K562 (cell line): Measurements from ENCODE around the gene COL9A2. TPM values are rescaled to one million over a fixed set of nuclear protein-coding genes. Genes with fewer than 3 reads are reported as not detected.

ENCODE experiments used
- ATF2 ChIP-seq: sonication (generic); formaldehyde crosslinking; IDR thresholded peaks from 2 replicates; pipeline ENCODE4 v1.8.1; 2022; ENCODE audit warnings: missing genetic modification reagents
- ATF3 ChIP-seq, 2 experiments: fragments of 450-650 bp in 1 of 2; sonication (generic) in 1 of 2; formaldehyde crosslinking in 1 of 2; IDR thresholded peaks in 1 of 2; conservative IDR thresholded peaks in 1 of 2; 2 replicates each; pipeline versions ENCODE4 v1.6.1 to v1.8.1; 2016 to 2023; ENCODE audit warnings: mild to moderate bottlenecking in 2 of 2, moderate library complexity in 2 of 2, inconsistent platforms in 1 of 2, missing genetic modification reagents in 1 of 2
- ATF4 ChIP-seq: fragments of 450-650 bp; formaldehyde crosslinking; IDR thresholded peaks from 2 replicates; pipeline ENCODE4 v1.4.0; 2022; ENCODE audit warnings: mild to moderate bottlenecking, moderate library complexity
- CGGBP1 ChIP-seq: fragments of 250-450 bp; sonication (Bioruptor Pico); IDR thresholded peaks from 2 replicates; pipeline ENCODE4 v1.9.0; 2021; ENCODE audit warnings: mild to moderate bottlenecking
- FOXK2 ChIP-seq, 2 experiments: fragments of 450-650 bp; IDR thresholded peaks in 1 of 2; conservative IDR thresholded peaks in 1 of 2; 2 replicates each; pipeline ENCODE4 v1.6.1; 2016; ENCODE audit warnings: low read depth in 2 of 2, mild to moderate bottlenecking in 1 of 2
- GTF2A2 ChIP-seq: IDR thresholded peaks from 2 replicates; pipeline ENCODE4 v1.6.1; 2016; ENCODE audit warnings: mild to moderate bottlenecking, missing genetic modification characterization, missing compliant biosample characterization
- HMGXB4 ChIP-seq: sonication (generic); formaldehyde crosslinking; IDR thresholded peaks from 2 replicates; pipeline ENCODE4 v1.8.1; 2023; ENCODE audit warnings: mild to moderate bottlenecking, missing genetic modification reagents
- JUNB ChIP-seq: fragments of 450-650 bp; formaldehyde crosslinking; conservative IDR thresholded peaks from 2 replicates; pipeline ENCODE4 v1.4.0; 2020; ENCODE audit warnings: mild to moderate bottlenecking
- MIER1 ChIP-seq: fragments of 450-650 bp; IDR thresholded peaks from 2 replicates; pipeline ENCODE4 v1.6.1; 2016; ENCODE audit warnings: antibody characterized with exemption, mild to moderate bottlenecking, low read depth
- MYC ChIP-seq, 2 experiments: fragments of 250-450 bp in 1 of 2; sonication (Bioruptor Pico) in 1 of 2; IDR thresholded peaks; 2 replicates each; pipeline versions ENCODE4 v1.5.1 to v1.6.1; 2012 to 2021; ENCODE audit warnings: low read depth in 2 of 2, borderline replicate concordance in 1 of 2, improper control_type of control experiment in 1 of 2, low read length in 1 of 2, mild to moderate bottlenecking in 1 of 2, moderate library complexity in 1 of 2
- PKNOX1 ChIP-seq: fragments of 450-650 bp; IDR thresholded peaks from 2 replicates; pipeline ENCODE4 v1.6.1; 2016
- RBFOX2 ChIP-seq: fragments of 200-400 bp; formaldehyde crosslinking; IDR thresholded peaks from 2 replicates; pipeline ENCODE4 v1.6.1; 2017; ENCODE audit warnings: low read depth, mild to moderate bottlenecking, low read length, moderate library complexity
- RBM25 ChIP-seq: fragments of 200-400 bp; formaldehyde crosslinking; IDR thresholded peaks from 2 replicates; pipeline ENCODE4 v1.6.1; 2018; ENCODE audit warnings: low read length, low read depth, moderate library complexity; ENCODE audit not compliant: severe bottlenecking
- RHOXF2B ChIP-seq: fragments of 250-450 bp; sonication (Bioruptor Pico); conservative IDR thresholded peaks from 2 replicates; pipeline ENCODE4 v1.5.1; 2021
- SMC3 ChIP-seq: conservative IDR thresholded peaks from 2 replicates; pipeline ENCODE4 v1.6.1; 2011; ENCODE audit warnings: low read depth, low read length, improper control_type of control experiment; ENCODE audit not compliant: insufficient read depth
- TAF7 ChIP-seq: fragments of 450-650 bp; IDR thresholded peaks from 2 replicates; pipeline ENCODE4 v1.6.1; 2016; ENCODE audit warnings: missing genetic modification characterization, missing compliant biosample characterization
- UBTF ChIP-seq, 2 experiments: IDR thresholded peaks; 2 replicates each; pipeline ENCODE4 v1.6.1; 2012; ENCODE audit warnings: improper control_type of control experiment in 2 of 2, low read depth in 2 of 2, low read length in 2 of 2, borderline replicate concordance in 1 of 2
- ZZZ3 ChIP-seq: fragments of 450-650 bp; IDR thresholded peaks from 2 replicates; pipeline ENCODE4 v1.6.1; 2016; ENCODE audit warnings: antibody characterized with exemption, mild to moderate bottlenecking, moderate library complexity
- polyA plus RNA-seq, 8 experiments: library from polyadenylated mRNA; depleted of rRNA in 4 of 8; stranded (reverse) in 5 of 8; unstranded in 3 of 8; fragments of >200 nt; fragmentation: Nextera tagmentation in 2 of 8; fragmentation: Illumina TruSeq in 1 of 8; extraction: Ambion mirVana in 2 of 8; extraction: Trizol in 1 of 8; gene quantifications; 2 replicates each; pipeline versions ENCODE4 v1.2.1 to v1.2.3, GENCODE V29; 2011 to 2014; ENCODE audit warnings: inconsistent platforms in 1 of 8, missing spikeins in 1 of 8
- total RNA-seq, 7 experiments: library from RNA; depleted of rRNA in 6 of 7; stranded (reverse); fragments of >200 nt in 6 of 7; fragmentation: Illumina TruSeq in 2 of 7; extraction: Trizol in 2 of 7; gene quantifications; 2 replicates each; pipeline versions ENCODE4 v1.2.1 to v1.2.3, GENCODE V29; 2011 to 2021; ENCODE audit warnings: low replicate concordance in 1 of 7

Gene COL9A2
- total and polyA plus RNA-seq, 9 of the 15 experiments (the other 6 are each of a cell fraction or from before 2014, with no cell fraction given), result 0.03 to 2.2 (median 0.31) TPM

GRCh38 chr1:40353082-40353481, 36.0 kb upstream of the COL9A2 start (continued):
- TF ChIP-seq CGGBP1 (CRISPR knock-in tag), result no peak
- TF ChIP-seq MIER1, result no peak
- no peak for TF ChIP-seq HMGXB4
- no peak for TF ChIP-seq RHOXF2B (CRISPR knock-in tag)
- no peak for TF ChIP-seq UBTF (IDR thresholded peaks at IDR 0.05; ENCODE audit: borderline replicate concordance in 1 of 2, low read depth in 2 of 2, low read length in 2 of 2)
- TF ChIP-seq GTF2A2 (tag), result no peak
- TF ChIP-seq MYC (IDR thresholded peaks at IDR 0.05; ENCODE audit: low read depth, low read length), result 0 out of 2 replicates have a peak, but pooled peaks have one; percentile 19
- TF ChIP-seq MYC (CRISPR knock-in tag; IDR thresholded peaks at IDR 0.05; ENCODE audit: borderline replicate concordance, low read depth), result no peak
- no peak for TF ChIP-seq JUNB
- peak; percentile 71 for TF ChIP-seq RBM25
- no peak for TF ChIP-seq ZZZ3
- TF ChIP-seq PKNOX1, result no peak
- TF ChIP-seq TAF7 (tag), result no peak
- TF ChIP-seq RBFOX2, result no peak
- TF ChIP-seq ATF4, result peak; percentile 81
- TF ChIP-seq FOXK2 (conservative IDR thresholded peaks at IDR 0.05 in 1 of 2, IDR thresholded peaks at IDR 0.05 in 1 of 2; ENCODE audit: low read depth in 2 of 2), result no peak
- no peak for TF ChIP-seq ATF2 (CRISPR knock-in tag)
- peak; percentile 91 for TF ChIP-seq ATF3 (IDR thresholded peaks at IDR 0.05)
- no peak for TF ChIP-seq ATF3 (CRISPR knock-in tag; conservative IDR thresholded peaks at IDR 0.05)
- no peak for TF ChIP-seq SMC3
